Measurements from ENCODE around the gene PGLYRP4. TPM values are rescaled to one million over a fixed set of nuclear protein-coding genes. Genes with fewer than 3 reads are reported as not detected.
"Not testable (repeated sequence)": the region's sequence is repeated elsewhere in the genome, so short reads cannot be mapped to it uniquely, and the experiment has no call there.

The PGLYRP4 gene
- total and polyA plus RNA-seq, 2 of the 4 experiments (the other 2 are of a cell fraction) = not detected

DNA sequence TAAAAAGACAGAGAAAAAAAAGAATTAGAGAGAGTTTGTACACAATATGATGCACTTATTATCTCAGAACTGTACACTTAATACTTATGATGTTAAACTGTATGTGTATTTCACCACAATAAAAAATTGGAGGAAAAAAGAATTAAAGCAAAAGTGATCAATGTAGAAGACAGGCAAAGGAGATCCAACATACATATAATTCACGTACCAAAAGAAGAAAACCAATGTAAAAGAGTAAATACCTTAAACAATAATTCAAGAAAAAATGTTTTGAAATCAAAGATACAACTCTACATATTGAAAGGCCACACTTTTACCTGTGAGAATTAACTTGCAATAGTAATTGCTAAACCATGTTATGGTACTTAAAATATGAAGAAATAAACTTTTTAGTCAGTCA is 26.1 kb downstream of the PGLYRP4 start:
- no peak overlapping the region for H2BK5ac ChIP-seq (ENCODE audit: low read depth, low read length, poor library complexity, severe bottlenecking)
- H2BK20ac ChIP-seq (ENCODE audit: low read depth, low read length) = no peak overlapping the region
- no peaks in the 10 kb centered on the region for H3K4me1 ChIP-seq (ENCODE audit: control insufficient read depth, insufficient read depth, low read length)
- WGBS, 2 experiments (ENCODE audit: extremely low coverage in 2 of 2, insufficient read length in 1 of 2) = no CpG with 5 or more reads among the region's 1 CpG
- in situ Hi-C loops (cut with MboI; ENCODE audit: low sequenced_read_pairs) (no loop called here), intact Hi-C loops (cut with micrococcal nuclease) (no loop called here), dilution Hi-C loops (cut with HindIII; ENCODE audit: low sequenced_read_pairs, unreplicated experiment) (no loop called here)
- H3K56ac ChIP-seq (ENCODE audit: extremely low read depth, insufficient read depth, low read length) = no peak overlapping the region
- H2BK15ac ChIP-seq (ENCODE audit: low read depth, low read length) = no peak overlapping the region
- H3K14ac ChIP-seq (replicated peaks; ENCODE audit: low read depth, low read length) = no peak overlapping the region
- H3K79me1 ChIP-seq (ENCODE audit: low read depth in 1 of 2, low read length in 2 of 2) = no peaks in the 10 kb centered on the region
- no peak overlapping the region for H2AK5ac ChIP-seq (ENCODE audit: low read depth, low read length)
- H3K4me3 ChIP-seq (ENCODE audit: insufficient read depth, low read depth, low read length) = no peak overlapping the region
- no peak overlapping the region for H3K4me2 ChIP-seq (ENCODE audit: low read depth, low read length)
- H3K18ac ChIP-seq (ENCODE audit: low read depth, low read length) = no peak overlapping the region
- CTCF ChIA-PET = no interaction called here
- TF ChIP-seq BHLHE40 (IDR thresholded peaks at IDR 0.05; ENCODE audit: low read depth, low read length) (no peak), MAFK (IDR thresholded peaks at IDR 0.05; ENCODE audit: low read depth, low read length) (no peak), CEBPB (IDR thresholded peaks at IDR 0.05; ENCODE audit: low read depth, low read length) (no peak), CHD1 (IDR thresholded peaks at IDR 0.05; ENCODE audit: low read depth, low read length) (no peak), ELK1 (IDR thresholded peaks at IDR 0.05; ENCODE audit: borderline replicate concordance, low read depth, low read length) (no peak)
- H4K91ac ChIP-seq (ENCODE audit: insufficient read depth, low read depth, low read length) = no peak overlapping the region
- no peak for DNase-seq
- no peak overlapping the region for H3K23ac ChIP-seq (ENCODE audit: low read depth, low read length)
- no peak overlapping the region for H2AK9ac ChIP-seq (replicated peaks; ENCODE audit: low read depth, low read length, poor library complexity)
- no TSS peak for BruUV-seq (replicated peaks)
- no peak overlapping the region for H3K9ac ChIP-seq (ENCODE audit: low read depth, low read length)
- no peak overlapping the region for H4K5ac ChIP-seq (ENCODE audit: low read depth, low read length)
- H3K9me3 ChIP-seq (ENCODE audit: control insufficient read depth, insufficient read depth, low read length) = peaks cover 2% of the 10 kb centered on the region; the same call in 1 of the 2 replicates
- H4K20me1 ChIP-seq (ENCODE audit: insufficient read depth, low read length) = no peaks in the 10 kb centered on the region
- H2AFZ ChIP-seq (replicated peaks; ENCODE audit: low read length, poor library complexity) = no peak overlapping the region
- no peak for ATAC-seq (ENCODE audit: low read depth)
- no peak overlapping the region for H2BK120ac ChIP-seq (ENCODE audit: low read depth, low read length)
- H3K36me3 ChIP-seq (ENCODE audit: control insufficient read depth, insufficient read depth, low read length) = no peaks in the 10 kb centered on the region
- H3K4ac ChIP-seq (ENCODE audit: low read depth, low read length) = no peak overlapping the region
- no peaks in the 10 kb centered on the region for H3K27me3 ChIP-seq (ENCODE audit: control insufficient read depth, insufficient read depth, low read length)
- no peak overlapping the region for H3K27ac ChIP-seq (ENCODE audit: insufficient read depth, low read length)
- POLR2A ChIA-PET (ENCODE audit: unreplicated experiment) = no interaction called here
- H4K8ac ChIP-seq (ENCODE audit: low read depth in 2 of 2, low read length in 2 of 2) = no peak overlapping the region
- no peaks in the 10 kb centered on the region for H3K9me1 ChIP-seq (ENCODE audit: insufficient read depth, low read length)

- H4K5ac ChIP-seq (ENCODE audit: low read depth, low read length); H2BK120ac ChIP-seq (ENCODE audit: low read depth, low read length); ATAC-seq (ENCODE audit: low read depth); H2BK20ac ChIP-seq (ENCODE audit: low read depth, low read length); H3K14ac ChIP-seq (replicated peaks; ENCODE audit: low read depth, low read length); CTCF ChIA-PET; DNase-seq; H3K27ac ChIP-seq (ENCODE audit: insufficient read depth, low read length); POLR2A ChIA-PET (ENCODE audit: unreplicated experiment); H3K9me3 ChIP-seq (ENCODE audit: control insufficient read depth, insufficient read depth, low read length); H3K18ac ChIP-seq (ENCODE audit: low read depth, low read length); H4K20me1 ChIP-seq (ENCODE audit: insufficient read depth, low read length); H2BK15ac ChIP-seq (ENCODE audit: low read depth, low read length); H3K23ac ChIP-seq (ENCODE audit: low read depth, low read length); H4K8ac ChIP-seq (ENCODE audit: low read depth in 2 of 2, low read length in 2 of 2); intact Hi-C loops (cut with micrococcal nuclease); H2AFZ ChIP-seq (replicated peaks; ENCODE audit: low read length, poor library complexity); BruUV-seq (replicated peaks); H3K4ac ChIP-seq (ENCODE audit: low read depth, low read length); H2BK5ac ChIP-seq (ENCODE audit: low read depth, low read length, poor library complexity, severe bottlenecking); H3K27me3 ChIP-seq (ENCODE audit: control insufficient read depth, insufficient read depth, low read length); dilution Hi-C loops (cut with HindIII; ENCODE audit: low sequenced_read_pairs, unreplicated experiment); H4K91ac ChIP-seq (ENCODE audit: insufficient read depth, low read depth, low read length); H3K9ac ChIP-seq (ENCODE audit: low read depth, low read length); H3K4me1 ChIP-seq (ENCODE audit: control insufficient read depth, insufficient read depth, low read length); in situ Hi-C loops (cut with MboI; ENCODE audit: low sequenced_read_pairs); H3K4me3 ChIP-seq (ENCODE audit: insufficient read depth, low read depth, low read length); H3K9me1 ChIP-seq (ENCODE audit: insufficient read depth, low read length); H3K4me2 ChIP-seq (ENCODE audit: low read depth, low read length); H3K56ac ChIP-seq (ENCODE audit: extremely low read depth, insufficient read depth, low read length); H3K79me1 ChIP-seq (ENCODE audit: low read depth in 1 of 2, low read length in 2 of 2); H2AK5ac ChIP-seq (ENCODE audit: low read depth, low read length); H3K36me3 ChIP-seq (ENCODE audit: control insufficient read depth, insufficient read depth, low read length); H2AK9ac ChIP-seq (replicated peaks; ENCODE audit: low read depth, low read length, poor library complexity): not testable (repeated sequence)
- WGBS, 2 experiments (ENCODE audit: extremely low coverage in 2 of 2, insufficient read length in 1 of 2) = 61% methylated on average over 4 of the region's 7 CpGs; no CpG with 5 or more reads in 1 of the 2 experiments
Measured at GRCh38 chr1:153318145-153318544, 30.5 kb downstream of the PGLYRP4 start.
